GM12801 (cell line): ENCODE measurements around the gene KCNN2.

Source experiments
- TF ChIP-seq, protein P1 (sequence below): IDR thresholded peaks from one replicate; pipeline ENCODE4 v1.5.1; 2011; ENCODE audit warnings: control low read depth; ENCODE audit not compliant: insufficient read length; ENCODE audit errors: extremely low read depth

The KCNN2 gene

DNA sequence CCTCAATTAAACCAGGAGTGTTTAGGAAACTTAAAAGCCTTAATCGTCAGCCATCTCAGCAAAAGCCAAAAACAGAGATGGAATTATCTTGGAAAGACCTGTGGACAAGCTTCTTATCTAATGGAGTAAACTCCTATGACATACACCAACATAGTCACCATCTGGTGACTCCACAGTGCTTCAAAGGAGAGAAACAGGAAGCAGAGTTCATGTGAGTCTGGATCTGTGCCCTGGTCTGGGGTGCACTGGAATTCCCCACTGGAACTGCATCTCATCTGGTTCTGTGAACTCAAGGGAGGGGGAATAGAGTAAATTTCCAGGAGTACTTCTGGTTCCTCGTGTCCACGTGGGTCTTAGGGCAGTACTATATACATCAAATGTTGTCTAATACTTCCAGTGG lies 36.3 kb upstream of the KCNN2 start:
- TF ChIP-seq, protein P1, sequence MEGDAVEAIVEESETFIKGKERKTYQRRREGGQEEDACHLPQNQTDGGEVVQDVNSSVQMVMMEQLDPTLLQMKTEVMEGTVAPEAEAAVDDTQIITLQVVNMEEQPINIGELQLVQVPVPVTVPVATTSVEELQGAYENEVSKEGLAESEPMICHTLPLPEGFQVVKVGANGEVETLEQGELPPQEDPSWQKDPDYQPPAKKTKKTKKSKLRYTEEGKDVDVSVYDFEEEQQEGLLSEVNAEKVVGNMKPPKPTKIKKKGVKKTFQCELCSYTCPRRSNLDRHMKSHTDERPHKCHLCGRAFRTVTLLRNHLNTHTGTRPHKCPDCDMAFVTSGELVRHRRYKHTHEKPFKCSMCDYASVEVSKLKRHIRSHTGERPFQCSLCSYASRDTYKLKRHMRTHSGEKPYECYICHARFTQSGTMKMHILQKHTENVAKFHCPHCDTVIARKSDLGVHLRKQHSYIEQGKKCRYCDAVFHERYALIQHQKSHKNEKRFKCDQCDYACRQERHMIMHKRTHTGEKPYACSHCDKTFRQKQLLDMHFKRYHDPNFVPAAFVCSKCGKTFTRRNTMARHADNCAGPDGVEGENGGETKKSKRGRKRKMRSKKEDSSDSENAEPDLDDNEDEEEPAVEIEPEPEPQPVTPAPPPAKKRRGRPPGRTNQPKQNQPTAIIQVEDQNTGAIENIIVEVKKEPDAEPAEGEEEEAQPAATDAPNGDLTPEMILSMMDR = no peak

DNA sequence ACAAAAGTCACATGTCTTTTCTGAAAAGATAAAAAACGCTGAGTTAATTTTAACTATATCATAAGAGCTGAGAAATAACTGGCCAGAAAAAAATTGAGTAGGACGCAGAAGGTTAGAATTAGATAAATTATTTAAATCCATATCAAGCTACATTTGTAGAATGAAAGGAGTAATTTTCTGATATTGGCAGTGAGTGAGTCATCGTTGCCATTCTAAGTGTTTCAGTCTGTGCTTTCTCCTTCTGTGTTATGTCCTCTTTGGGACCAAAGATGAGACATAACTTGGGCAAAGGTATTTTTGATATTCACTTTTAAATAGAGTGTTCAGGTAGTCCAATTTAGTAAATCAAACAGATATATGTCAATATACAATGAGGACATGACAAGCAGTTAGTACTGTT lies 34.4 kb upstream of the KCNN2 start:
- TF ChIP-seq, protein P1 = no peak

DNA sequence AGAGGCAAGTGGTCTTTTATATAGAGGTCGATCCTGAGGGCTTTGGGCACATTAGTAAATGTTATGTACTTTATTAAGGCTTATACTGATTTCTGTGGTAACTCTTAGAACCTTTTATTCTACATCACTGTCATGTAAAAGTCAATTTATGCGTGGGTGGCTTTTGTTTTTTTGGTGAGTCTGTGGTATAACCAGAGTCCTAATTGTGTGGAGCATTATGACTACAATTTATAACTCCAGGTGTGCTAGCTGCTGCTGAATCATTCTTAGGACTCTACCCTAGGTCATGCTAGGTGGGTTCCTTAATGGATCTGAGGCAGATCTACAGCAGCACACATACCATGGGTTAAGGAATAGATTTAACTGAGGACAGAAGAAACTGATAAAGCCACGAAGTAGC lies 33.9 kb upstream of the KCNN2 start:
- TF ChIP-seq, protein P1 = no peak

DNA sequence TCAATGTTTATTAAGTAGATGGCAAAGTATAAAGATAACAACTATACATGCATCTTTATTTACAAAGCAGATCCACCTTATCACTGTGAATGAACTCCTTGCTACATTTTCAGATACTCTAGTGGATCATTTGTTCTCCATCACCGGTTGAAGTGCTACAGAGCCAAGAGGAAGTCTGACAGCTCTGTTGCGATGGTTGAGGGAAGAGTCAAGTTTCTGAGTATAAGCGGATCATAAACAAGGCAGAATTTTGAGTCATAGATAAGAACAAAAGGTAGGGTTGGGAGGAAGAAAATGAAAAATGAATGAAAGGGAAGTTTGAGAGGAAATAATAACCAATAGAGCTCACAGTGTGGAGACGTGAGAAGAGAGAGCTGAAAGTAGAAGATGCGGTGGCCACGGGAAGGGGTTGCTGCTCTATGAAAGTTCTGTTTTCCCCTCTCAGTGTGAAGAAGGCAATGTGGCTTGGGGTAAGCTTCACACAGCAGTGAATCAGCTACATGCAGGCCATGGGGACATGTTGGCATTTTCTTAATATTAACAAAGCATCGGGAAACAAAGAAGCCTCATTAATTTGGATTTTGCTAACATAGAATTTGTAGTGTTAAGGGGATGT lies 30.8 kb upstream of the KCNN2 start:
- TF ChIP-seq, protein P1 = no peak

DNA sequence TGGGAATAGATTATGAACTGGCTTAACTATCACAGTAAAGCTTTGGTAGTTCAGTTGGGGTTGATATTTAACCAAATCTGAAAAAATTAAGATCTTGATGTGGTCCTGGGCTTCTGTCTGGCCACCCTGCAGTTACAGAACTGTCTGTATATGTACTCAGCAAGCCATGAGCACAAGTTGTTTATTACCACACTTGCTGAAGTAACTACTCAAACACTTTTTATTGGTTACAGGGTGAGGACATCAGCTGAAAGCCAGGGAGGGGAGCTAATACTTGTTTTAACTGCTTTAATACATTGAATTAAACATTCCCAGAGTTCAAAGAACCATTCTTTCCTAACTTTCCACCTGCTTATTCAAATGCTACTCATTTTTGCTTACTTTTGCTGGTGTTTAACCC lies 29.4 kb upstream of the KCNN2 start:
- TF ChIP-seq, protein P1 = no peak

DNA sequence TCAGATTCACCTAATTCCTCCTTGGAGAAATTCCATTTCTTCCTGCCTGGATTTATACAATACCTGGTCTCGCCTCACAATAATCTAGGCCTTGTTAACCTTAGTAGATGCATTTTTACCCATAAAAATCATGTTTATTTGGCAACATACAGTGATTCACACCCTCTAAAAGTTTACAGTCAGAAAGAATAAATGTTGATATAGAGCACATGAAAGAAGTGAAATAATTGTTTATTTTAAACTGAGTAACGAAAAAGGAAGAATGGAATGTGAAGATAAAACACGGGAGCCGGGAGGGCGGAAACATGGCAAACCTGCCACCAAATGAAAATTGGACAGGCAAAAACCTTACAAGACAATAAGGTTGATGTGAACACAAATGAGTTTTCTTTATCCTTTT lies 28.9 kb upstream of the KCNN2 start:
- TF ChIP-seq, protein P1 = no peak

DNA sequence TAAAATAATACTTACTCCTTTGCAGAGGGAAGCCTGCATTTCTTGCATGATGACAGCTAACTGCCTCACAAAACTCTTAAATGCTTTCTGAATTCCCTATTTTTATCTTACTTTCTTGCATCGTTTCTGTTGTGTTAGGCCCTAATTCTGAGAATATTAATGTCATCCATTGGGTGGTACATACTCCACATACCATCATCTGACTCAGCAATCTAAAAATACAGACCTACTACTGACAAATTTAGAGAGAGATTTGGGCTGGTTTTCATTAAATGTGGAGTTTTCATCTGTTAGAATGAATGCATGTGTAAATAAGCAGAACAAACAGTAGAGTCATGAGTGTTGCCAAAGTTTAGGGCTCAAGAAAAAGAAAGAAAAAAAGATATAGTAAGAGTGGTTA lies 26.5 kb upstream of the KCNN2 start:
- TF ChIP-seq, protein P1 = no peak
